Activated T-cell treated with anti-CD3 and anti-CD28 coated beads, Interleukin-2, amount 50 U/mL, for 72 hours (primary cell): ENCODE results near the gene PITPNM1. TPM values are rescaled to one million over a fixed set of nuclear protein-coding genes. Genes with fewer than 3 reads are reported as not detected.
"Not testable (repeated sequence)": the region's sequence is repeated elsewhere in the genome, so short reads cannot be mapped to it uniquely, and the experiment has no call there.

Experiments used
- ATAC-seq, 2 donors: fragments of 150-1000 bp; cut with Tn5 transposase; replicated peaks in 1 of 2; 2 replicates each; pipeline ENCODE4 v1.10.0; 2021; ENCODE audit warnings: moderate library complexity in 2 of 2, mild to moderate bottlenecking in 1 of 2
- DNase-seq, 2 donors: peaks; one replicate each; pipeline ENCODE4 v3.0.0; 2021 to 2022; ENCODE audit warnings: mixed read lengths in 1 of 2
- H3K27ac Mint-ChIP-seq: one replicate; pipeline ENCODE4 v1.8.0; 2022; ENCODE audit warnings: mild to moderate bottlenecking, moderate library complexity, mixed read lengths
- H3K27me3 Mint-ChIP-seq: one replicate; pipeline ENCODE4 v1.8.0; 2022; ENCODE audit warnings: low read depth, mixed read lengths
- H3K36me3 Mint-ChIP-seq, 2 donors: one replicate each; pipeline ENCODE4 v1.8.0; 2022; ENCODE audit warnings: mixed read lengths in 2 of 2, mild to moderate bottlenecking in 1 of 2; ENCODE audit not compliant: insufficient read depth in 2 of 2
- H3K4me1 Mint-ChIP-seq: one replicate; pipeline ENCODE4 v1.8.0; 2022; ENCODE audit warnings: low read depth, mixed read lengths
- H3K4me3 Mint-ChIP-seq, 2 donors: one replicate each; pipeline ENCODE4 v1.8.0; 2022; ENCODE audit warnings: mild to moderate bottlenecking in 2 of 2, mixed read lengths in 2 of 2, moderate library complexity in 2 of 2
- H3K9me3 Mint-ChIP-seq, 2 donors: one replicate each; pipeline ENCODE4 v1.8.0; 2022; ENCODE audit warnings: mixed read lengths in 2 of 2
- total RNA-seq, 2 donors: library from RNA; stranded (reverse); gene quantifications; one replicate each; pipeline ENCODE4 v1.2.3, GENCODE V29; 2022

Gene PITPNM1
- total RNA-seq, 2 donors from 2014 or later: 94.3 to 118 TPM

GRCh38 chr11:67486481-67487195 lies 18.5 kb downstream of the PITPNM1 start:
- ATAC-seq: peak; percentile 7 to 9
- Mint-ChIP-seq H3K4me3 (peak overlapping the region; percentile 87 to 96), H3K4me1 (peaks cover 74% of the 10 kb centered on the region), H3K27me3 (no peaks in the 10 kb centered on the region), H3K36me3 (peaks cover 8 to 19% of the 10 kb centered on the region in 2 donors), H3K9me3 (peaks cover 1 to 2% of the 10 kb centered on the region in 2 donors), H3K27ac (peak overlapping the region; percentile 79)
- peak; percentile 78 to 82 for DNase-seq

GRCh38 chr11:67485873-67486361 lies 19.2 kb downstream of the PITPNM1 start:
- Mint-ChIP-seq H3K4me3 (peak overlapping the region; percentile 87 to 96), H3K36me3 (peaks cover 8 to 19% of the 10 kb centered on the region in 2 donors), H3K27ac (peak overlapping the region; percentile 79), H3K4me1 (peaks cover 74% of the 10 kb centered on the region)
- DNase-seq (peak; percentile 79 to 83), ATAC-seq (peak; percentile 3 to 17)
- H3K27me3 Mint-ChIP-seq, H3K9me3 Mint-ChIP-seq: not testable (repeated sequence)

- peaks cover 1 to 2% of the 10 kb centered on the region in 2 donors for H3K9me3 Mint-ChIP-seq
- H3K27me3 Mint-ChIP-seq: no peaks in the 10 kb centered on the region
- ATAC-seq (peak; percentile 5 to 12), DNase-seq (peak; percentile 80 to 81)
- peaks cover 73% of the 10 kb centered on the region for H3K4me1 Mint-ChIP-seq
- peaks cover 8 to 18% of the 10 kb centered on the region in 2 donors for H3K36me3 Mint-ChIP-seq
- H3K4me3 Mint-ChIP-seq: peak overlapping the region; percentile 87 to 96
- H3K27ac Mint-ChIP-seq: peak overlapping the region; percentile 98
Observed at GRCh38 chr11:67484847-67485311, 20.3 kb downstream of the PITPNM1 start.

- H3K27me3 Mint-ChIP-seq: no peaks in the 10 kb centered on the region
- ATAC-seq: peak; percentile 18 to 33
- peaks cover 68% of the 10 kb centered on the region for H3K4me1 Mint-ChIP-seq
- H3K27ac Mint-ChIP-seq: peak overlapping the region; percentile 98
- peak; percentile 61 to 65 for DNase-seq
- peak overlapping the region; percentile 87 to 96 for H3K4me3 Mint-ChIP-seq
- peaks cover 1 to 2% of the 10 kb centered on the region in 2 donors for H3K9me3 Mint-ChIP-seq
- peaks cover 5 to 13% of the 10 kb centered on the region in 2 donors for H3K36me3 Mint-ChIP-seq
Observed at GRCh38 chr11:67483831-67484665, 21.1 kb downstream of the PITPNM1 start.

GRCh38 chr11:67482827-67483798 lies 22.1 kb downstream of the PITPNM1 start, which contains the start of gene AIP:
Gene AIP (plus strand): TSS chr11:67483026. CDS start chr11:67483159, 133 bp downstream.
- H3K27me3 Mint-ChIP-seq: no peaks in the 10 kb centered on the region
- H3K27ac Mint-ChIP-seq: peak within 1 kb of the TSS; percentile 98
- peak; percentile 62 to 64 for ATAC-seq
- H3K9me3 Mint-ChIP-seq: peaks cover 1 to 2% of the 10 kb centered on the region in 2 donors
- DNase-seq: peak; percentile 97 to 99
- H3K36me3 Mint-ChIP-seq: peaks cover 5 to 13% of the 10 kb centered on the region in 2 donors
- H3K4me1 Mint-ChIP-seq: peaks cover 59% of the 10 kb centered on the region
- peak within 1 kb of the TSS; percentile 87 to 96 for H3K4me3 Mint-ChIP-seq

GRCh38 chr11:67482275-67482826 lies 22.8 kb downstream of the PITPNM1 start:
- peak overlapping the region; percentile 87 to 96 for H3K4me3 Mint-ChIP-seq
- no peaks in the 10 kb centered on the region for H3K27me3 Mint-ChIP-seq
- H3K9me3 Mint-ChIP-seq: no peaks in the 10 kb centered on the region
- peaks cover 51% of the 10 kb centered on the region for H3K4me1 Mint-ChIP-seq
- DNase-seq (no peak), ATAC-seq (no peak)
- H3K36me3 Mint-ChIP-seq: peaks cover 2 to 7% of the 10 kb centered on the region in 2 donors
- H3K27ac Mint-ChIP-seq: peak overlapping the region; percentile 98

GRCh38 chr11:67477344-67478050 lies 27.7 kb downstream of the PITPNM1 start:
- H3K27ac Mint-ChIP-seq, H3K9me3 Mint-ChIP-seq, H3K36me3 Mint-ChIP-seq, H3K4me3 Mint-ChIP-seq, DNase-seq, H3K27me3 Mint-ChIP-seq, ATAC-seq, H3K4me1 Mint-ChIP-seq: not testable (repeated sequence)

GRCh38 chr11:67476692-67477091 lies 28.5 kb downstream of the PITPNM1 start:
- not testable (repeated sequence) for H3K4me1 Mint-ChIP-seq, H3K27ac Mint-ChIP-seq, H3K27me3 Mint-ChIP-seq, DNase-seq, H3K9me3 Mint-ChIP-seq, ATAC-seq, H3K36me3 Mint-ChIP-seq, H3K4me3 Mint-ChIP-seq

GRCh38 chr11:67472882-67473281 lies 32.3 kb downstream of the PITPNM1 start:
- Mint-ChIP-seq H3K4me3 (no peak overlapping the region), H3K27me3 (no peaks in the 10 kb centered on the region), H3K27ac (no peak overlapping the region), H3K9me3 (no peaks in the 10 kb centered on the region), H3K4me1 (peaks cover 20% of the 10 kb centered on the region), H3K36me3 (no peaks in the 10 kb centered on the region)
- DNase-seq: no peak
- ATAC-seq: no peak

- no peak for DNase-seq
- H3K27me3 Mint-ChIP-seq: no peaks in the 10 kb centered on the region
- H3K9me3 Mint-ChIP-seq: no peaks in the 10 kb centered on the region
- no peaks in the 10 kb centered on the region for H3K36me3 Mint-ChIP-seq
- H3K27ac Mint-ChIP-seq: no peak overlapping the region
- peak overlapping the region in 1 of 2 donors; percentile 84 for H3K4me3 Mint-ChIP-seq
- ATAC-seq: no peak
- peaks cover 36% of the 10 kb centered on the region for H3K4me1 Mint-ChIP-seq
Observed at GRCh38 chr11:67470337-67471002, 34.7 kb downstream of the PITPNM1 start.

- no peaks in the 10 kb centered on the region for H3K36me3 Mint-ChIP-seq
- no peaks in the 10 kb centered on the region for H3K9me3 Mint-ChIP-seq
- no peak for DNase-seq
- H3K27me3 Mint-ChIP-seq: no peaks in the 10 kb centered on the region
- H3K27ac Mint-ChIP-seq: peak overlapping the region; percentile 22
- H3K4me3 Mint-ChIP-seq: peak overlapping the region; percentile 84 to 94
- ATAC-seq: no peak
- peaks cover 41% of the 10 kb centered on the region for H3K4me1 Mint-ChIP-seq
Observed at GRCh38 chr11:67469508-67469811, 35.7 kb downstream of the PITPNM1 start.
